Uterus (tissue), 2 donors: ENCODE data around the gene KDF1.

Experiments used
- CTCF ChIP-seq, 4 experiments: fragments of 200-600 bp in 2 of 4; fragments of 450-650 bp in 2 of 4; sonication (generic) in 2 of 4; IDR thresholded peaks; one replicate each; pipeline ENCODE4 v1.5.1; 2016 to 2019; ENCODE audit warnings: antibody characterized with exemption in 4 of 4, mild to moderate bottlenecking in 2 of 4, moderate library complexity in 1 of 4
- POLR2A ChIP-seq, 2 donors: fragments of 450-650 bp; IDR thresholded peaks; one replicate each; pipeline ENCODE4 v1.6.1; 2016; ENCODE audit warnings: antibody characterized with exemption in 2 of 2, mild to moderate bottlenecking in 1 of 2, moderate library complexity in 1 of 2

- TF ChIP-seq CTCF (IDR thresholded peaks at IDR 0.05) (no peak), POLR2A (IDR thresholded peaks at IDR 0.05) (no peak)
Measured at GRCh38 chr1:26945728-26946127, 14.5 kb downstream of the KDF1 start.
